ENCODE measurements around the gene ADAMTSL2. TPM values are rescaled to one million over a fixed set of nuclear protein-coding genes. Genes with fewer than 3 reads are reported as not detected.
A peak's percentile ranks its signal among the peaks of the same experiment; 100 is the strongest.

Gene ADAMTSL2
- total and polyA plus RNA-seq, 4 donors = 1.8 to 18.2 (median 7.7) TPM

DNA sequence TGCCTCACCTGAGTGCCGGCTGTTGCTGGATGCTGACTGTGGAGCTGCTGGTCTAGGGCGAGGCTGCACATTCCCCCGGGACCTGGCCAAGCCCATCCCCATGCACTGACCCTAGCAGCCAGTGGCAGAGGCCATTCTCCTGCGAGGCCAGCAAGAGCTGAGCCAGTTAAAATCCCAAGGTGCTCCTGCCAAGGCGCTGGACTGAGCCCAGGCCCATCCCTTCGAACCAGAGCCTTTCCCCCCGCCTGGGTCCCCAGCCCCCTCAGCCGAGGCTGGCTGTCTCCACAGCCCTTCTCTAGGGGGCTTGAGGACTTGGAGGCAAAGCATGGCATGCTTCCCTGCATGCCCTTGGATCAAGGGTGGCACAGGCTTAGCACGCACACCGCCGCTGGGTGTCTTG is 1.6 kb downstream of the ADAMTSL2 start:
- no peaks in the 10 kb centered on the region for H3K9me3 ChIP-seq (ENCODE audit: control insufficient read depth in 4 of 4, low read length in 3 of 4)
- no peak overlapping the region for H3K27ac ChIP-seq (ENCODE audit: low read depth in 1 of 2, low read length in 2 of 2)
- H3K9ac ChIP-seq (ENCODE audit: low read depth in 1 of 2, low read length in 2 of 2) = no peak overlapping the region
- 88% methylated on average over 11 of the region's 11 CpGs for WGBS
- no peak for DNase-seq (ENCODE audit: low spot score)
- H3K27me3 ChIP-seq (ENCODE audit: control insufficient read depth in 4 of 4, insufficient read depth in 4 of 4, low read length in 3 of 4) = no peaks in the 10 kb centered on the region
- H3K36me3 ChIP-seq (ENCODE audit: control insufficient read depth in 4 of 4, insufficient read depth in 3 of 4, low read depth in 1 of 4, low read length in 3 of 4) = peaks cover 0 to 6% (median 0%) of the 10 kb centered on the region in 4 donors
- H3K4me1 ChIP-seq (ENCODE audit: control insufficient read depth in 4 of 4, insufficient read depth in 4 of 4, low read length in 3 of 4) = peaks cover 7 to 52% (median 20%) of the 10 kb centered on the region in 4 donors
- TF ChIP-seq RAD21 (IDR thresholded peaks at IDR 0.05) (no peak), RXRA (IDR thresholded peaks at IDR 0.05) (no peak), TAF1 (conservative IDR thresholded peaks at IDR 0.05) (no peak), NR2F2 (IDR thresholded peaks at IDR 0.05) (no peak), FOXA2 (IDR thresholded peaks at IDR 0.05) (no peak), GABPA (IDR thresholded peaks at IDR 0.05 in 1 of 2, conservative IDR thresholded peaks at IDR 0.05 in 1 of 2) (no peak), HNF4G (IDR thresholded peaks at IDR 0.05) (no peak), EGR1 (IDR thresholded peaks at IDR 0.05; ENCODE audit: low read depth in 2 of 2) (no peak), JUND (IDR thresholded peaks at IDR 0.05) (no peak), YY1 (IDR thresholded peaks at IDR 0.05) (no peak), SP1 (IDR thresholded peaks at IDR 0.05) (no peak), HNF4A (conservative IDR thresholded peaks at IDR 0.05) (no peak)
- TF ChIP-seq, protein P1, sequence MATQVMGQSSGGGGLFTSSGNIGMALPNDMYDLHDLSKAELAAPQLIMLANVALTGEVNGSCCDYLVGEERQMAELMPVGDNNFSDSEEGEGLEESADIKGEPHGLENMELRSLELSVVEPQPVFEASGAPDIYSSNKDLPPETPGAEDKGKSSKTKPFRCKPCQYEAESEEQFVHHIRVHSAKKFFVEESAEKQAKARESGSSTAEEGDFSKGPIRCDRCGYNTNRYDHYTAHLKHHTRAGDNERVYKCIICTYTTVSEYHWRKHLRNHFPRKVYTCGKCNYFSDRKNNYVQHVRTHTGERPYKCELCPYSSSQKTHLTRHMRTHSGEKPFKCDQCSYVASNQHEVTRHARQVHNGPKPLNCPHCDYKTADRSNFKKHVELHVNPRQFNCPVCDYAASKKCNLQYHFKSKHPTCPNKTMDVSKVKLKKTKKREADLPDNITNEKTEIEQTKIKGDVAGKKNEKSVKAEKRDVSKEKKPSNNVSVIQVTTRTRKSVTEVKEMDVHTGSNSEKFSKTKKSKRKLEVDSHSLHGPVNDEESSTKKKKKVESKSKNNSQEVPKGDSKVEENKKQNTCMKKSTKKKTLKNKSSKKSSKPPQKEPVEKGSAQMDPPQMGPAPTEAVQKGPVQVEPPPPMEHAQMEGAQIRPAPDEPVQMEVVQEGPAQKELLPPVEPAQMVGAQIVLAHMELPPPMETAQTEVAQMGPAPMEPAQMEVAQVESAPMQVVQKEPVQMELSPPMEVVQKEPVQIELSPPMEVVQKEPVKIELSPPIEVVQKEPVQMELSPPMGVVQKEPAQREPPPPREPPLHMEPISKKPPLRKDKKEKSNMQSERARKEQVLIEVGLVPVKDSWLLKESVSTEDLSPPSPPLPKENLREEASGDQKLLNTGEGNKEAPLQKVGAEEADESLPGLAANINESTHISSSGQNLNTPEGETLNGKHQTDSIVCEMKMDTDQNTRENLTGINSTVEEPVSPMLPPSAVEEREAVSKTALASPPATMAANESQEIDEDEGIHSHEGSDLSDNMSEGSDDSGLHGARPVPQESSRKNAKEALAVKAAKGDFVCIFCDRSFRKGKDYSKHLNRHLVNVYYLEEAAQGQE (IDR thresholded peaks at IDR 0.05) = no peak
- TF ChIP-seq, protein P2, sequence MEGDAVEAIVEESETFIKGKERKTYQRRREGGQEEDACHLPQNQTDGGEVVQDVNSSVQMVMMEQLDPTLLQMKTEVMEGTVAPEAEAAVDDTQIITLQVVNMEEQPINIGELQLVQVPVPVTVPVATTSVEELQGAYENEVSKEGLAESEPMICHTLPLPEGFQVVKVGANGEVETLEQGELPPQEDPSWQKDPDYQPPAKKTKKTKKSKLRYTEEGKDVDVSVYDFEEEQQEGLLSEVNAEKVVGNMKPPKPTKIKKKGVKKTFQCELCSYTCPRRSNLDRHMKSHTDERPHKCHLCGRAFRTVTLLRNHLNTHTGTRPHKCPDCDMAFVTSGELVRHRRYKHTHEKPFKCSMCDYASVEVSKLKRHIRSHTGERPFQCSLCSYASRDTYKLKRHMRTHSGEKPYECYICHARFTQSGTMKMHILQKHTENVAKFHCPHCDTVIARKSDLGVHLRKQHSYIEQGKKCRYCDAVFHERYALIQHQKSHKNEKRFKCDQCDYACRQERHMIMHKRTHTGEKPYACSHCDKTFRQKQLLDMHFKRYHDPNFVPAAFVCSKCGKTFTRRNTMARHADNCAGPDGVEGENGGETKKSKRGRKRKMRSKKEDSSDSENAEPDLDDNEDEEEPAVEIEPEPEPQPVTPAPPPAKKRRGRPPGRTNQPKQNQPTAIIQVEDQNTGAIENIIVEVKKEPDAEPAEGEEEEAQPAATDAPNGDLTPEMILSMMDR (IDR thresholded peaks at IDR 0.05; ENCODE audit: low read depth, low read length, missing input control) = no peak
- TF ChIP-seq, protein P3, sequence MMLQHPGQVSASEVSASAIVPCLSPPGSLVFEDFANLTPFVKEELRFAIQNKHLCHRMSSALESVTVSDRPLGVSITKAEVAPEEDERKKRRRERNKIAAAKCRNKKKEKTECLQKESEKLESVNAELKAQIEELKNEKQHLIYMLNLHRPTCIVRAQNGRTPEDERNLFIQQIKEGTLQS (IDR thresholded peaks at IDR 0.05) = no peak
- TF ChIP-seq, protein P4, sequence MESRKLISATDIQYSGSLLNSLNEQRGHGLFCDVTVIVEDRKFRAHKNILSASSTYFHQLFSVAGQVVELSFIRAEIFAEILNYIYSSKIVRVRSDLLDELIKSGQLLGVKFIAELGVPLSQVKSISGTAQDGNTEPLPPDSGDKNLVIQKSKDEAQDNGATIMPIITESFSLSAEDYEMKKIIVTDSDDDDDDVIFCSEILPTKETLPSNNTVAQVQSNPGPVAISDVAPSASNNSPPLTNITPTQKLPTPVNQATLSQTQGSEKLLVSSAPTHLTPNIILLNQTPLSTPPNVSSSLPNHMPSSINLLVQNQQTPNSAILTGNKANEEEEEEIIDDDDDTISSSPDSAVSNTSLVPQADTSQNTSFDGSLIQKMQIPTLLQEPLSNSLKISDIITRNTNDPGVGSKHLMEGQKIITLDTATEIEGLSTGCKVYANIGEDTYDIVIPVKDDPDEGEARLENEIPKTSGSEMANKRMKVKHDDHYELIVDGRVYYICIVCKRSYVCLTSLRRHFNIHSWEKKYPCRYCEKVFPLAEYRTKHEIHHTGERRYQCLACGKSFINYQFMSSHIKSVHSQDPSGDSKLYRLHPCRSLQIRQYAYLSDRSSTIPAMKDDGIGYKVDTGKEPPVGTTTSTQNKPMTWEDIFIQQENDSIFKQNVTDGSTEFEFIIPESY (IDR thresholded peaks at IDR 0.05) = no peak
- TF ChIP-seq, protein P5, sequence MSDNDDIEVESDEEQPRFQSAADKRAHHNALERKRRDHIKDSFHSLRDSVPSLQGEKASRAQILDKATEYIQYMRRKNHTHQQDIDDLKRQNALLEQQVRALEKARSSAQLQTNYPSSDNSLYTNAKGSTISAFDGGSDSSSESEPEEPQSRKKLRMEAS (IDR thresholded peaks at IDR 0.05) = no peak
- H3K4me3 ChIP-seq (ENCODE audit: low read depth in 1 of 3, low read length in 3 of 3) = peak overlapping the region in 1 of 3 donors; percentile 53
